Inferior parietal cortex (tissue), 1 donor: Measurements from ENCODE around the gene SLC5A1.

ENCODE experiments used
- DNase-seq: peaks from one replicate; pipeline ENCODE4 v3.0.0-alpha.2; 2016; ENCODE audit errors: extremely low spot score

Gene SLC5A1

GRCh38 chr22:32042924-32043323 is at the start of gene SLC5A1:
Gene SLC5A1, plus strand, starts transcription at chr22:32043261. Its CDS starts 21 bp downstream, at chr22:32043282.
- DNase-seq: no peak

- no peak for DNase-seq
These were observed 48.0 kb upstream of the SLC5A1 start for GRCh38 chr22:31995046-31995445.

GRCh38 chr22:31995807-31996206 is 47.3 kb upstream of the SLC5A1 start:
- no peak for DNase-seq

- DNase-seq: no peak
These were observed 44.2 kb upstream of the SLC5A1 start for GRCh38 chr22:31998784-31999385.

- DNase-seq: no peak
These were observed 42.9 kb upstream of the SLC5A1 start for GRCh38 chr22:32000181-32000580.

- DNase-seq: no peak
These were observed 37.6 kb upstream of the SLC5A1 start for GRCh38 chr22:32005453-32005852.

- DNase-seq: no peak
These were observed 29.9 kb upstream of the SLC5A1 start for GRCh38 chr22:32013200-32013599.

- DNase-seq: no peak
These were observed 27.0 kb upstream of the SLC5A1 start for GRCh38 chr22:32016081-32016480.

- DNase-seq: no peak
These were observed 25.0 kb upstream of the SLC5A1 start for GRCh38 chr22:32018056-32018455.

- no peak for DNase-seq
These were observed 22.9 kb upstream of the SLC5A1 start for GRCh38 chr22:32020117-32020516.

GRCh38 chr22:32021716-32022115 is 21.3 kb upstream of the SLC5A1 start:
- DNase-seq: no peak

- DNase-seq: no peak
These were observed 19.7 kb upstream of the SLC5A1 start for GRCh38 chr22:32023251-32023827.

- DNase-seq: no peak
These were observed 18.3 kb upstream of the SLC5A1 start for GRCh38 chr22:32024796-32025195.

GRCh38 chr22:32030518-32031247 is 12.4 kb upstream of the SLC5A1 start:
- no peak for DNase-seq

- no peak for DNase-seq
These were observed 11.6 kb upstream of the SLC5A1 start for GRCh38 chr22:32031466-32031865.

GRCh38 chr22:32034275-32034674 is 8.8 kb upstream of the SLC5A1 start:
- no peak for DNase-seq

GRCh38 chr22:32037236-32037635 is 5.8 kb upstream of the SLC5A1 start:
- no peak for DNase-seq

GRCh38 chr22:32040324-32040904 is 2.6 kb upstream of the SLC5A1 start:
- no peak for DNase-seq

- no peak for DNase-seq
These were observed 330 bp downstream of the SLC5A1 start for GRCh38 chr22:32043391-32043790.

- DNase-seq: no peak
These were observed 1.4 kb downstream of the SLC5A1 start for GRCh38 chr22:32044477-32044876.

- DNase-seq: no peak
These were observed 1.9 kb downstream of the SLC5A1 start for GRCh38 chr22:32044913-32045312.

- DNase-seq: no peak
These were observed 5.0 kb downstream of the SLC5A1 start for GRCh38 chr22:32048069-32048468.
